Measurements from ENCODE around the gene CANX. TPM values are rescaled to one million over a fixed set of nuclear protein-coding genes. Genes with fewer than 3 reads are reported as not detected.
A peak's percentile ranks its signal among the peaks of the same experiment; 100 is the strongest.

Gene CANX
- total RNA-seq, 1 donor from 2014 or later = 695 TPM

DNA sequence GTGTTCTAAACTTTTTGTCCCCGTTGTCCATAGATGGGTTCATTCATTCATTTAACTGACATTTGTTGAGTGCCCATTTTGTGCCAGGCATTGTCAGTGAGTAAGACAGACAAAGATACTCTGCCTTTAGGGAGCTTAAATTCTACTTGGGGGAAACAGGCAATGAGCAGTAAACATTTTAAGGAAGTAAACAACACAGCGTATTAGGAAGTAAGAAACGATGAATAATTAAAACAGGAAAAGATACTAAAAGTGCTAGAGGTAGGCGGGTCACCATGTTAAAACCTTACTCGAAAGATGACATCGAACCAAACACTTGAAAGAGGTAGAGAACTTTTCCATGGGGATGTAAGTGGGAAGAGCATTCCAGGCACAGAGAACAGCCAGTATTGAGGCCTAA lies 28.3 kb downstream of the CANX start:
- no peaks in the 10 kb centered on the region for H3K27me3 Mint-ChIP-seq (ENCODE audit: low read depth)
- TF ChIP-seq, protein P1, sequence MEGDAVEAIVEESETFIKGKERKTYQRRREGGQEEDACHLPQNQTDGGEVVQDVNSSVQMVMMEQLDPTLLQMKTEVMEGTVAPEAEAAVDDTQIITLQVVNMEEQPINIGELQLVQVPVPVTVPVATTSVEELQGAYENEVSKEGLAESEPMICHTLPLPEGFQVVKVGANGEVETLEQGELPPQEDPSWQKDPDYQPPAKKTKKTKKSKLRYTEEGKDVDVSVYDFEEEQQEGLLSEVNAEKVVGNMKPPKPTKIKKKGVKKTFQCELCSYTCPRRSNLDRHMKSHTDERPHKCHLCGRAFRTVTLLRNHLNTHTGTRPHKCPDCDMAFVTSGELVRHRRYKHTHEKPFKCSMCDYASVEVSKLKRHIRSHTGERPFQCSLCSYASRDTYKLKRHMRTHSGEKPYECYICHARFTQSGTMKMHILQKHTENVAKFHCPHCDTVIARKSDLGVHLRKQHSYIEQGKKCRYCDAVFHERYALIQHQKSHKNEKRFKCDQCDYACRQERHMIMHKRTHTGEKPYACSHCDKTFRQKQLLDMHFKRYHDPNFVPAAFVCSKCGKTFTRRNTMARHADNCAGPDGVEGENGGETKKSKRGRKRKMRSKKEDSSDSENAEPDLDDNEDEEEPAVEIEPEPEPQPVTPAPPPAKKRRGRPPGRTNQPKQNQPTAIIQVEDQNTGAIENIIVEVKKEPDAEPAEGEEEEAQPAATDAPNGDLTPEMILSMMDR (IDR thresholded peaks at IDR 0.05) = no peak
- no peak overlapping the region for H3K4me3 Mint-ChIP-seq (ENCODE audit: unreplicated experiment)
- peaks cover 17% of the 10 kb centered on the region for H3K4me1 Mint-ChIP-seq (ENCODE audit: low read depth)
- H3K27ac Mint-ChIP-seq (ENCODE audit: unreplicated experiment) = peak overlapping the region; percentile 34
- DNase-seq (ENCODE audit: low spot score) = no peak
- H3K9me3 Mint-ChIP-seq (ENCODE audit: low read depth) = no peaks in the 10 kb centered on the region
- peaks cover 38% of the 10 kb centered on the region for H3K36me3 Mint-ChIP-seq (ENCODE audit: low read depth)

DNA sequence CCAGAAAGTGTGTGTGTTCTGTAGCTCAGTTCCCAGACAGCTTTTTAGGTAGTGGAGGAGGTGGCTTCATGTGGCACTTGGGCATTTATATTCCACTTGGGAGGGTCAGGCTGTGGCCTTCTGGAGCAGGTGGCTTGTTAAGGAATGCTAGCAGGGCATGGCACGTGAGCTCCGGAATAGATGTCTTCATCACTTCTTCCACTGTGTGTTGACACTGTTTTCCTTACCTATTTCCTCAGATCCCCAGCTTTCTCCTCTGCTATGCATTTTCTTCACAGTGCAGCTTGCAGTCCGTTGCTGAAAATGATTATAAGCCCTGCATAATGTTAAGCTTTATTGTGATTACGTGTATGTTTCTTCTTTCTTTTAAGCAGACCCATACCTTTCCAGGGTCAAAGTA lies 30.5 kb downstream of the CANX start:
- H3K27ac Mint-ChIP-seq (ENCODE audit: unreplicated experiment) = no peak overlapping the region
- H3K36me3 Mint-ChIP-seq (ENCODE audit: low read depth) = peaks cover 22% of the 10 kb centered on the region
- TF ChIP-seq, protein P1 (IDR thresholded peaks at IDR 0.05) = no peak
- DNase-seq (ENCODE audit: low spot score) = no peak
- no peaks in the 10 kb centered on the region for H3K9me3 Mint-ChIP-seq (ENCODE audit: low read depth)
- no peaks in the 10 kb centered on the region for H3K27me3 Mint-ChIP-seq (ENCODE audit: low read depth)
- no peak overlapping the region for H3K4me3 Mint-ChIP-seq (ENCODE audit: unreplicated experiment)
- peaks cover 24% of the 10 kb centered on the region for H3K4me1 Mint-ChIP-seq (ENCODE audit: low read depth)

DNA sequence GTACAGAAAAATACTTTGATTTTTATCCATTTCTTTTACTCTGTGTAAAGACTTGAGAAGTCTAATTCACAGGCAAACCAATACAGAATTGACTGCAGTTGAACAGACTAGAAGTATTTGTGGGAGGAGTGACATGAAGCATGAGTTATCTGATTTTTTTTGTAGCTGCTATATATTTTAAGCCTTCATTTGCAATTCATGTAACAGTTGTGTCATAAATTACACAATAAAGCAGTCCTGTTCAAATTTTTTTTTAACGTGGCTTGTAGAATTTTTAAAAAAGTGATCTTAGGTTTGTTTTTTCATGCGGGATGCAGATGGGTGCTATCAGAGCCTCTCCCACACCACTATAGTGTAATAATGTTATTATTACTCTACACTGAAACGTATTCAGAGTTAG lies 31.0 kb downstream of the CANX start:
- TF ChIP-seq, protein P1 (IDR thresholded peaks at IDR 0.05) = no peak
- H3K9me3 Mint-ChIP-seq (ENCODE audit: low read depth) = no peaks in the 10 kb centered on the region
- no peak for DNase-seq (ENCODE audit: low spot score)
- H3K27me3 Mint-ChIP-seq (ENCODE audit: low read depth) = no peaks in the 10 kb centered on the region
- peaks cover 28% of the 10 kb centered on the region for H3K4me1 Mint-ChIP-seq (ENCODE audit: low read depth)
- H3K36me3 Mint-ChIP-seq (ENCODE audit: low read depth) = peaks cover 19% of the 10 kb centered on the region
- H3K4me3 Mint-ChIP-seq (ENCODE audit: unreplicated experiment) = no peak overlapping the region
- peak overlapping the region; percentile 64 for H3K27ac Mint-ChIP-seq (ENCODE audit: unreplicated experiment)

DNA sequence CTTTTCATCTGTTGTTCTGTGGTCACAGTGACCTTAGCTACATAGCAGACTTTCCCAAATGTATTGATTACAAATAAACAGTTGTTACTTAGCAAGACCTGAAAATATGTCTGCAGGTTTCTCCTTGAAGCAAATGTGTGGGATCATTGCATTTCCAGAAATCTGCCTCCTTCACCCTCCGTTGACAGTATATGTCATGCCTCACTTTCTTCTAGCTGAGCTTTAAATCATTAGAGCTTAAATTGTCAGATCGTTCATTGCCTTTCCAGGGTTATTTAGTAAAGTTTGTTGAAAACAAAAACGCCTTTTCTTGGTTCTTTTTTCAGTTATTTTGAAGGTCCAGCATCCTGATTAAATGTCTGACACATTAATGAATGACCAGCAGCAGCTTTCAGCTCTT lies 31.6 kb downstream of the CANX start:
- Mint-ChIP-seq H3K9me3 (ENCODE audit: low read depth) (no peaks in the 10 kb centered on the region), H3K27me3 (ENCODE audit: low read depth) (no peaks in the 10 kb centered on the region), H3K27ac (ENCODE audit: unreplicated experiment) (peak overlapping the region; percentile 63), H3K4me1 (ENCODE audit: low read depth) (peaks cover 33% of the 10 kb centered on the region), H3K36me3 (ENCODE audit: low read depth) (peaks cover 19% of the 10 kb centered on the region), H3K4me3 (ENCODE audit: unreplicated experiment) (no peak overlapping the region)
- DNase-seq (ENCODE audit: low spot score) = no peak
- TF ChIP-seq, protein P1 (IDR thresholded peaks at IDR 0.05) = no peak

DNA sequence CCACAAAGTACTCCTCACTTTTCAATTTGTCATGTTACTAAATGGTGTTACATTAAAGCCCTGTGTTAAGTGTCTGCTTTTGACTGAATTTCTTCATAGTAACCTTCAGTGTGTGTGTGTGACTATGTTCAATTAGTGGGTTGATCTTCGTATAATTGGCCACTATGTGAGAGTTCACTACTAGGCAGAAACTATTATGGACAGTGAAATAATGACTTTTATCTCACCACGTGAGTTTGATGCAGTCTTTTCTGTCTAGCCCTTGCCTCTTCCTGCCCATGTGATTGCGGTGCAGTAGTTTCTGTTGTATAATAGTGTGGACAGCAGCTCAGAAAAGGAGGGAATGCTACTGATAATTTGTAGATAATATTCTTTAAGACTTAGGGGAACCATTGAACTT lies 32.1 kb downstream of the CANX start:
- Mint-ChIP-seq H3K9me3 (ENCODE audit: low read depth) (no peaks in the 10 kb centered on the region), H3K27ac (ENCODE audit: unreplicated experiment) (peak overlapping the region; percentile 63), H3K4me1 (ENCODE audit: low read depth) (peaks cover 35% of the 10 kb centered on the region), H3K36me3 (ENCODE audit: low read depth) (peaks cover 19% of the 10 kb centered on the region), H3K27me3 (ENCODE audit: low read depth) (no peaks in the 10 kb centered on the region), H3K4me3 (ENCODE audit: unreplicated experiment) (no peak overlapping the region)
- TF ChIP-seq, protein P1 (IDR thresholded peaks at IDR 0.05) = no peak
- no peak for DNase-seq (ENCODE audit: low spot score)
